DMS 273 (cell line): ENCODE data around the gene TAS2R31.

Experiments
- DNase-seq: peaks from one replicate; lab custom pipeline; 2025; ENCODE audit not compliant: unreplicated experiment; lab: John Stamatoyannopoulos, UW

TAS2R31 gene

GRCh38 chr12:11007608-11008007 lies 23.6 kb downstream of the TAS2R31 start:
- no peak for DNase-seq

- no peak for DNase-seq
These were observed 33.0 kb downstream of the TAS2R31 start, which contains the start of gene TAS2R20 for GRCh38 chr12:10998204-10998603. TSS of gene TAS2R20 (minus strand) at chr12:10998304. CDS start at chr12:10997875, 429 bp downstream.

GRCh38 chr12:10994307-10994706 lies 36.9 kb downstream of the TAS2R31 start:
- DNase-seq: no peak

GRCh38 chr12:10989107-10989506 lies 42.1 kb downstream of the TAS2R31 start:
- DNase-seq: no peak

GRCh38 chr12:10986812-10987211 lies 44.4 kb downstream of the TAS2R31 start, which contains the start of gene TAS2R50:
TSS of gene TAS2R50 (minus strand) at chr12:10986912. CDS start at chr12:10986860, 52 bp downstream.
- no peak for DNase-seq

GRCh38 chr12:10982244-10982643 lies 49.0 kb downstream of the TAS2R31 start:
- DNase-seq: no peak
